GM18873 (cell line): ENCODE results near the gene MGMT.

Experiments
- ATAC-seq: cut with Tn5 transposase; IDR thresholded peaks from one replicate; pipeline ENCODE4 v1.9.1; 2021; ENCODE audit warnings: mild to moderate bottlenecking, moderate library complexity, moderate number of reproducible peaks; ENCODE audit not compliant: unreplicated experiment, low FRiP score

Gene MGMT

GRCh38 chr10:129449893-129450292, 17.1 kb upstream of the MGMT start:
- no peak for ATAC-seq

GRCh38 chr10:129450391-129450790, 16.6 kb upstream of the MGMT start:
- ATAC-seq, result no peak

GRCh38 chr10:129455625-129456024, 11.4 kb upstream of the MGMT start:
- no peak for ATAC-seq

DNA sequence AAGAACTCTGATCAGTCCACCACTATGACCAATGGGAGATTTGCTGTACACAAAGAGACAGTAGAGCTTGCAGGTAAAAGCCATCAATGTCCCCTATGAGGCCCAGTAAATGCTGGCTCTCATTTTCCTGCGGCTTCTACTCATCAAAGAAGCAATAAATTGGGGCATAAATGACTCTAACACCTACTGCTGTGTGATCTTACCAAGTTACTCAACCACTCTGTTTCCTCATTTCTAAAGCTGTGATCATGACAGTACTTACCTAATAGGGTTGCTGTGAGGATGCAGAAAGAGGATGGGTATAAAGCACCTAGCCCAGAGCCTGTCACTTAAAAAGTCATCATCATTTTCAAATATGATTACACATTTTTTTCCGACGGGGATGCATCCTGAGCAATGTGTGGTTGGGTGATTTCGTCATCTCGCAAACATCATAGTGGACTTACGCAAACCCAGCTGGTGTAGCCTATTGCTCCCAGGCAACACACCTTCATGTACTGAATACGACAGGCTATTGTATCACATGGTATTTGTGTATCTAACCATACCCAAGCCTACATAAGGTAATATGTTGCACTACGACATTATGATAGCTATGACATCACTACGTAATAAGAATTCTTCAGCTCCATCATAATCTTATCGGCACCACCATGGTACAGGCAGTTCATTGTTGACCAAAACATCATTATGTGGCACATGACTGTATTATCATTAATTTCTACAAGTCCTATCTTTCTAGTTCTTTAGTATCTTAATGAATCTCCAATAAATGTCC, 7.1 kb upstream of the MGMT start:
- ATAC-seq, result no peak

DNA sequence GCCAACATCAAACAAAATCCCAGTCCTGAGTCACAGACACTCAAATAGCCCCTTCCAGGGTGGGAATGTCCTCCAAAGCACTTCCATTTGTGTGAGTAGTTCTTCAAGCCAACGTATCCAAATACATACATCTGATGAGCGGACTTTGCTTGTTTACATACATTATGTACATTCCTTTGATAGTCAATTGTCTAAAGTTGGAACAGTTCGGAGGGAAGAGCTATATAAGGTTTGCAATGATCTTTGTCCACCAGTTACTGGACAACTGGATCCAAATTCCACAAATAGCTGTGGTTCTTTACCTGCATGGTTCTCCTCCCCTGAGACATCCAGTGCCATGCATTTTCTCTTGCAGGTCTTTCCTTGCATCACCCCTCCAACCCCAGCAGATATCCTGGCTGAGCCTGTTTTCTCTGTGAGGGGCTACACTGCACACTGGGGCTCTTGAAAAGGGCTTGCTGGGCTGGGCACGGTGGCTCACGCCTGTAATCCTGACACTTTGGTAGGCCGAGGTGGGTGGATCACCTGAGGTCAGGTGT, 4.7 kb upstream of the MGMT start:
- ATAC-seq, result no peak

DNA sequence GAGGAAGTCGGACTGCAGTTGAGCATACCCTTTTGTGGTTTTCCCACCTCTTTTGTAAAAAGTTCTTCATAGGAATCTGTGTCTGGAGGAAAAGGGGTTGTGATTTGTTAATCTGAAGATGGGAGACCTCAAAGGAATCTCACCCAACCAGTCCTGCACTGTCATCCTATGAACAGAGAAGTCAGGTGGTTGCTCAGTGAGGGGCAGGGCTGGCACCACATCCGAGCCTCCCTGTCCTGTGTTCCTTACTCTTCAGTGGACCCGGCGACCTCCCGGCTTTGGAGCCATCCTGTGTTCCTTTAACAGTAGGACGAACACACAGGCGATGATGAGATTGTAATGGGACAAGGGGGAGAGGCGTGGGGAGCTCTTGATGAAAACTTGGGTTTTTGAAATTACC, 2.8 kb upstream of the MGMT start:
- ATAC-seq, result no peak

DNA sequence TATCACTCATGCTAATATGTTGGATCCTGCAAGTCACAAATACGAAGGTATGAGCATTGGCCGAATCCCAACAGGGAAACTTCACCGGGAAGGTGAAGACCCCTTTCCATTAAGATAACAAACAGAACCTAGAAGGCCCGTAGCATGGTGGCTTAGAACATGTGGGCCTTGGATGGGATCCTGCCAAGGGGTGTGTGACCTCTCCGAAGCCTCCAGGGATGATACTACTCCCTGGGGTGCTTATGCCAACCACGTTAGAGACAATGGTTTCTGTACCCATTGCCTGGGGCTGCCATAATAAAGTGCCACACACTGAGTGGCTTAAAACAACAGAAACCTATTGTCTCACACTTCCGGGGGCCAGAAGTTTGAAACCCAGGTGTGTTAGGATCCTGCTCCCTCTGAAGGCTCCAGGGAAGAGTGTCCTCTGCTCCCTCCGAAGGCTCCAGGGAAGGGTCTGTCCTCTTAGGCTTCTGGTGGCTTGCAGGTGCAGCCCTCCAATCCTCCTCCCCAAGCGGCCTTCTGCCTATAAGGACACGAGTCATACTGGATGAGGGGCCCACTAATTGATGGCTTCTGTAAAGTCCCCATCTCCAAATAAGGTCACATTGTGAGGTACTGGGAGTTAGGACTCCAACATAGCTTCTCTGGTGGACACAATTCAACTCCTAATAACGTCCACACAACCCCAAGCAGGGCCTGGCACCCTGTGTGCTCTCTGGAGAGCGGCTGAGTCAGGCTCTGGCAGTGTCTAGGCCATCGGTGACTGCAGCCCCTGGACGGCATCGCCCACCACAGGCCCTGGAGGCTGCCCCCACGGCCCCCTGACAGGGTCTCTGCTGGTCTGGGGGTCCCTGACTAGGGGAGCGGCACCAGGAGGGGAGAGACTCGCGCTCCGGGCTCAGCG, 992 bp upstream of the MGMT start:
- peak; percentile 2 for ATAC-seq

DNA sequence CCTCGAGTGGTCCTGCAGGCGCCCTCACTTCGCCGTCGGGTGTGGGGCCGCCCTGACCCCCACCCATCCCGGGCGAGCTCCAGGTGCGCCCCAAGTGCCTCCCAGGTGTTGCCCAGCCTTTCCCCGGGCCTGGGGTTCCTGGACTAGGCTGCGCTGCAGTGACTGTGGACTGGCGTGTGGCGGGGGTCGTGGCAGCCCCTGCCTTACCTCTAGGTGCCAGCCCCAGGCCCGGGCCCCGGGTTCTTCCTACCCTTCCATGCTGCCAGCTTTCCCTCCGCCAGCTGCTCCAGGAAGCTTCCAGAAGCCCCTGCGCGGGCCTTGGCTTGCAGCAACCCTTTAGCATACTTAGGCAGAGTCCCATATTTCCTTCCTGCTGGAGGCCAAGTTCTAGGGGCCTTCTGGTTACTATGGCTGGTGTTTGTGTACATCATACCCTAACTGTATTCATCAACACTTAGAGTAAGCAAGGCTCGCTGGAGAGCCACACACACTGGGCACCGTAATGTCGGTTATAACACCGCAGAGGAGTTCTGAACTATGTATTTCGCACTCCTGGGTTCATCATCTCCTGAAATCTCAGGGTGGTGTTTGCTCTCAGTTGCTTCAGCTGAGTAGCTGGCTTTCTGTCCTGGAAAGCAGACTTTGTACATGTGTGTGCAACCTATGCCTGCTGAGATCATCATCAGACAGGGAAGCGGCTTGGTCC, 471 bp downstream of the MGMT start:
- ATAC-seq, result peak; percentile 4

- no peak for ATAC-seq
Measured at GRCh38 chr10:129468187-129468586, 1.1 kb downstream of the MGMT start.

- no peak for ATAC-seq
Measured at GRCh38 chr10:129470103-129470851, 3.2 kb downstream of the MGMT start.

- no peak for ATAC-seq
Measured at GRCh38 chr10:129471447-129472175, 4.6 kb downstream of the MGMT start.

GRCh38 chr10:129472696-129473555, 5.9 kb downstream of the MGMT start:
- ATAC-seq, result no peak

- no peak for ATAC-seq
Measured at GRCh38 chr10:129474642-129475041, 7.6 kb downstream of the MGMT start.

DNA sequence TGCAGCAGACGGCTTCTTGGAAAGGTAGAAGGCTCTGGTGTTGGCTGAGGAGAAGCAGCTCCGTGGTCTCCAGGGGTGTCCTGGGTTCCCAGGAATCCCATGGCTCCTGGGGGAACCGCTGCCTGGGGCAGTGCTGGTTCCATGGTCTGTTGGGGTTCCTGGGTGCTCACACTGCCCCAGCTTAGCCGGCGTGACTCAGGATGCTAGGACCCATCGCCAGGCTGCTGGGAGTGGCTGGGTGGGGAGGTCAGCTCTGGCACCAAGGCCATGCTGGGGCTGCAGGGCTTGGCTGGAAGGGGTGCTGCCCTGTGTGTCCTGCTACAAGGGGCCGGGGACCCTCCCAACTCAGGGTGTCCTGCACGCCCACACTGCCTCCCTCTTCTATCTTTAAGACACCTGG, 9.4 kb downstream of the MGMT start:
- no peak for ATAC-seq

GRCh38 chr10:129477051-129477450, 10.0 kb downstream of the MGMT start:
- ATAC-seq, result no peak

DNA sequence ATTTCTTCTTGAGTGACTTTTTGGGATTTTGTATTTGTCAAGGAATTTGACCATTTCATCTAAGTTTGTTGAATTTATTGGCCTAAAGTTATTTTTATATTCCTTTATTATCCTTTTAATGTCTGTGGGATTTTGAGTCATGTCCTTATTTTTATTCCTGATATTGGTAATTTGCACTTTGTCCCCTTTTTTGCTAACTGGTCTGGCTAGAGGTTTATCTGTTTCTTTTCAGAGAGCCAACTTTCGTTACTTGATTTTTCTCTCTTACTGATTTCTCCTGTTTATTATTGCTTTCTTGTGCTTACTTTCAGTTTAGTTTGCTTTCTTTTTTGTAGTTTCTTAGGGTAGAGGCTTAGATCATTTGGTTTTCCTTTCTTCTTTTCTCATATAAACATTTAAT, 14.6 kb downstream of the MGMT start:
- ATAC-seq, result no peak

DNA sequence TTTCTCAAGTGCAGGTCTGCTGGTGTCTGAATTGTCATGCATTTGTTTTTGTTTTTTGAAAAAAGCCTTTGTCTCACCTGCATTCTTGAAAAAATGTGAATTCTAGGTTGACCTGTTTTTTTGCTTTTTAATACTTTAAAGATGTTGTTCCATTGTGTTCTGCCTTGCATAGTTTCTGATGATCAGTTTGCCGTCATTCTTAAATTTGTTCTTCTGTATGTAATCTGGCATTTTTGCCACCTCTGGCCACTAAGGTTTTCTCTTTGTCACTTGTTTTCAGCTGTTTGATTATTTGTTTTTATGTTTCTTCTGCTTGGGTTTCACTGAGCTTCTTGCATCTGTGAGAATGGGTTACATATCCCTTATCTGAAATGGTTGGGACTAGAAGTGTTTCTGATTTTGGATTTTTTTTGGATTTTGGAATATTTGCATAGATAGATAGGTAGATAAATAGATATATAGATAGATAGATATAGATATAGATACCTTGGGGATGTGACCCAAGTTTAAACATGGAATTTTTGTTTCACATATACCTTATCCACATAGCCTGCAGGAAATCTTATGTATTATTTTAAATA, 16.5 kb downstream of the MGMT start:
- ATAC-seq, result no peak

GRCh38 chr10:129486805-129487204, 19.8 kb downstream of the MGMT start:
- ATAC-seq, result no peak
